PC-9 (cell line): Measurements from ENCODE around the gene ATP1B1. TPM values are rescaled to one million over a fixed set of nuclear protein-coding genes. Genes with fewer than 3 reads are reported as not detected.

Experiments
- BruUV-seq: library from RNA; stranded (reverse); fragments of 400-500 nt; replicated peaks from 2 replicates; lab custom pipeline; 2021; lab: Mats Ljungman, UMichigan
- CTCF ChIA-PET: fragments of 300-600 bp; sonication (Branson Sonifier 250); formaldehyde crosslinking; loops from one replicate; lab custom pipeline; 2022; ENCODE audit warnings: antibody characterized with exemption; lab: Charles Lee
- POLR2A ChIA-PET: fragments of 300-600 bp; sonication (Branson Sonifier 250); formaldehyde crosslinking; loops from one replicate; lab custom pipeline; 2022; ENCODE audit warnings: antibody characterized with exemption; ENCODE audit not compliant: unreplicated experiment; lab: Charles Lee
- DNase-seq, 2 experiments: peaks; one replicate each; pipeline versions ENCODE4 v3.0.0 to v3.0.0-alpha.2; 2015 to 2022; ENCODE audit warnings: mixed read lengths in 1 of 2
- H2AFZ ChIP-seq: fragments of 200-600 bp; sonication (generic); 2 replicates; pipeline ENCODE4 v1.8.1; 2017; ENCODE audit warnings: antibody characterized with exemption
- H3F3A ChIP-seq: fragments of 200-600 bp; sonication (generic); 2 replicates; pipeline ENCODE4 v1.8.1; 2017; ENCODE audit warnings: antibody characterized with exemption, mild to moderate bottlenecking, low read depth; ENCODE audit not compliant: insufficient read depth
- H3K27ac ChIP-seq: fragments of 200-600 bp; sonication (generic); 2 replicates; pipeline ENCODE4 v1.6.1; 2016; ENCODE audit warnings: mixed run types
- H3K27me3 ChIP-seq: fragments of 200-600 bp; sonication (generic); 2 replicates; pipeline ENCODE4 v1.6.1; 2016; ENCODE audit warnings: low read depth, mixed run types; ENCODE audit not compliant: insufficient read depth
- H3K36me3 ChIP-seq: fragments of 200-600 bp; sonication (generic); 2 replicates; pipeline ENCODE4 v1.6.1; 2016; ENCODE audit warnings: low read depth, mixed run types
- H3K4me1 ChIP-seq: fragments of 200-600 bp; sonication (generic); replicated peaks from 2 replicates; pipeline ENCODE4 v1.6.1; 2016; ENCODE audit warnings: mixed run types; ENCODE audit not compliant: insufficient read depth
- H3K4me2 ChIP-seq: fragments of 200-600 bp; sonication (generic); 2 replicates; pipeline ENCODE4 v1.6.1; 2017; ENCODE audit warnings: mixed run types
- H3K4me3 ChIP-seq: fragments of 200-600 bp; sonication (generic); 2 replicates; pipeline ENCODE4 v1.6.1; 2016; ENCODE audit warnings: mixed run types
- H3K79me2 ChIP-seq: fragments of 200-600 bp; sonication (generic); 2 replicates; pipeline ENCODE4 v1.6.1; 2017; ENCODE audit warnings: low read depth, mixed run types
- H3K9me2 ChIP-seq: fragments of 200-600 bp; sonication (generic); 2 replicates; pipeline ENCODE4 v1.8.1; 2017; ENCODE audit warnings: mild to moderate bottlenecking; ENCODE audit not compliant: insufficient read depth
- H3K9me3 ChIP-seq: fragments of 200-600 bp; sonication (generic); 2 replicates; pipeline ENCODE4 v1.8.1; 2016; ENCODE audit warnings: low read depth; ENCODE audit not compliant: insufficient read depth
- H4K20me1 ChIP-seq: fragments of 200-600 bp; sonication (generic); 2 replicates; pipeline ENCODE4 v1.8.1; 2017; ENCODE audit not compliant: insufficient read depth
- EZH2 ChIP-seq: fragments of 200-600 bp; sonication (generic); IDR thresholded peaks from 2 replicates; pipeline ENCODE4 v1.8.0; 2017; ENCODE audit warnings: antibody characterized with exemption, low read depth
- intact Hi-C: fragments of 100-400 bp; cut with micrococcal nuclease; formaldehyde crosslinking; loops from one replicate; pipeline ENCODE4 v1.10.0; 2022; ENCODE audit not compliant: unreplicated experiment
- total RNA-seq: library from RNA; stranded (reverse); gene quantifications from 2 replicates; pipeline ENCODE4 v1.2.3, GENCODE V29; 2021
- TF ChIP-seq, protein P1 (sequence below): fragments of 200-600 bp; sonication (generic); conservative IDR thresholded peaks from 2 replicates; pipeline ENCODE4 v1.6.1; 2017; ENCODE audit warnings: mixed run types, antibody characterized with exemption, mild to moderate bottlenecking, moderate library complexity

ATP1B1 gene
- total RNA-seq, 1 experiment from 2014 or later: 110 TPM

DNA sequence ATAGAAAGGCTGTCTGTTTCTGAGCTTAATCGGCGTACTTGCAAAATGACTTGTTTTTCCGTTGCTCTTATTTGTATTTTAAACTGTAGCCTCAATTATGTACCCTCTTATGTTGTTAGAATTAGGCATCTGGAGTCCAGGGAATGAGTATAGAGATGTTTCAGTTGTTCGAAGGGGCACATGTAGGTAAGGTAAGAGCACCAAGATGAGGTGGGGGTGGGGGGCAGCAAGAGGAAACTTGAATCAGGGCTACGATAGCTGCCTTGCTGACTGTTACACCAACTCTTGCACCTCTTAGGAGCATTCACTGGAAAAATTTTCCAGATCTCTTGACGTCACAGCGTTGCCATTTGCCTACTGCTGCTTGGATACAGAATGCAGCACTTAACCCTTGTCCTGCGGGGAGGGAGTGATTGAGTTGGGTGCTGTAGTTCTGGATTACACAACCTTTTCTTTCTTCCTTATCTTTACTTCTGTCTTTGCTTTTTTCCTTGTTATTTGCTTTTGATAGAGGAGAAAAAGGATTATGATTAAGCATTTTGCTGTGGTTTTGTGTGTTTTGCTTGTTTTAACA lies 3.2 kb downstream of the ATP1B1 start:
- intact Hi-C loops: loop anchor here (1.0 to 10.0 kb wide), 6 partner anchors 135 to 807 kb away; partner anchors contain the start of genes BLZF1 and NME7
- H3F3A ChIP-seq: peaks cover 46% of the 10 kb centered on the region
- DNase-seq: peak; percentile 63 to 91
- peak overlapping the region; percentile 30; the same call in 1 of the 2 replicates for H2AFZ ChIP-seq
- H3K27me3 ChIP-seq: no peaks in the 10 kb centered on the region
- POLR2A ChIA-PET: interaction anchor here (0.6 kb wide), 2 partner anchors 23 to 323 kb away, joined by 4 to 8 read pairs; no protein-coding TSS in a partner anchor
- H3K9me3 ChIP-seq: no peaks in the 10 kb centered on the region
- H3K4me2 ChIP-seq: peak overlapping the region; percentile 94
- no peak for TF ChIP-seq EZH2
- TF ChIP-seq, protein P1, sequence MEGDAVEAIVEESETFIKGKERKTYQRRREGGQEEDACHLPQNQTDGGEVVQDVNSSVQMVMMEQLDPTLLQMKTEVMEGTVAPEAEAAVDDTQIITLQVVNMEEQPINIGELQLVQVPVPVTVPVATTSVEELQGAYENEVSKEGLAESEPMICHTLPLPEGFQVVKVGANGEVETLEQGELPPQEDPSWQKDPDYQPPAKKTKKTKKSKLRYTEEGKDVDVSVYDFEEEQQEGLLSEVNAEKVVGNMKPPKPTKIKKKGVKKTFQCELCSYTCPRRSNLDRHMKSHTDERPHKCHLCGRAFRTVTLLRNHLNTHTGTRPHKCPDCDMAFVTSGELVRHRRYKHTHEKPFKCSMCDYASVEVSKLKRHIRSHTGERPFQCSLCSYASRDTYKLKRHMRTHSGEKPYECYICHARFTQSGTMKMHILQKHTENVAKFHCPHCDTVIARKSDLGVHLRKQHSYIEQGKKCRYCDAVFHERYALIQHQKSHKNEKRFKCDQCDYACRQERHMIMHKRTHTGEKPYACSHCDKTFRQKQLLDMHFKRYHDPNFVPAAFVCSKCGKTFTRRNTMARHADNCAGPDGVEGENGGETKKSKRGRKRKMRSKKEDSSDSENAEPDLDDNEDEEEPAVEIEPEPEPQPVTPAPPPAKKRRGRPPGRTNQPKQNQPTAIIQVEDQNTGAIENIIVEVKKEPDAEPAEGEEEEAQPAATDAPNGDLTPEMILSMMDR: no peak
- peaks cover 80% of the 10 kb centered on the region for H3K79me2 ChIP-seq
- H4K20me1 ChIP-seq: no peaks in the 10 kb centered on the region
- no TSS peak for BruUV-seq
- CTCF ChIA-PET: interaction anchor here (0.6 to 1.3 kb wide), 3 partner anchors 30 to 506 kb away, joined by 3 to 6 read pairs (median 3); no protein-coding TSS in a partner anchor
- H3K4me3 ChIP-seq: peak overlapping the region; percentile 99
- peak overlapping the region; percentile 83 for H3K27ac ChIP-seq
- peaks cover 63% of the 10 kb centered on the region for H3K4me1 ChIP-seq
- no peaks in the 10 kb centered on the region for H3K9me2 ChIP-seq
- peaks cover 27% of the 10 kb centered on the region for H3K36me3 ChIP-seq

DNA sequence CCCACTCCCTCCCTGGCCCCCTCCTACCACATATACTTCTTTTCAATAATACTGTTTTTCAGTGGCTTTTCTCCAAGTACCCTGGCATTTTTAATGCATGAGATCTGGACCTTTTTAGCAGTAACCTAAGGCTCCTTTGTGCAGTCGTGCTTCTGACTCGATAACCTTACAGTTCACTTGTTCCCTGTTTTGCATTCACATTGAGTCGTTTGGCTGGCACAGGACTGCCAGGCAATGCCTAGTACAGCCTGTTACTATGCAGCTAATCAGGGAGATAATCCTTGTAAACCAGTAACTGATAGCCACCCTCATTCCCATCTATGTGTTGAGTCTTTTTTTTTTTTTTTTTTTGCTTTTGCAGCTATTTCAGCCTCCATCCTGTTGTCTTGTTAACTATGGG lies 3.7 kb downstream of the ATP1B1 start:
- H3K4me1 ChIP-seq: peaks cover 57% of the 10 kb centered on the region
- intact Hi-C loops: no loop called here
- POLR2A ChIA-PET: interaction anchor here (0.6 kb wide), 2 partner anchors 133 to 323 kb away, joined by 3 to 8 read pairs; no protein-coding TSS in a partner anchor
- H2AFZ ChIP-seq: no peak overlapping the region
- TF ChIP-seq, protein P1: no peak
- TF ChIP-seq EZH2: no peak
- peaks cover 86% of the 10 kb centered on the region for H3K79me2 ChIP-seq
- no peaks in the 10 kb centered on the region for H3K27me3 ChIP-seq
- peak overlapping the region; percentile 99 for H3K4me3 ChIP-seq
- no peaks in the 10 kb centered on the region for H3K9me2 ChIP-seq
- H4K20me1 ChIP-seq: no peaks in the 10 kb centered on the region
- H3K36me3 ChIP-seq: peaks cover 28% of the 10 kb centered on the region
- H3K9me3 ChIP-seq: no peaks in the 10 kb centered on the region
- CTCF ChIA-PET: interaction anchor here (0.6 to 0.8 kb wide), 2 partner anchors 93 to 487 kb away, joined by 3 to 5 read pairs; no protein-coding TSS in a partner anchor
- peak overlapping the region; percentile 83 for H3K27ac ChIP-seq
- BruUV-seq: no TSS peak
- no peak for DNase-seq
- peaks cover 46% of the 10 kb centered on the region for H3F3A ChIP-seq
- peak overlapping the region; percentile 94 for H3K4me2 ChIP-seq

DNA sequence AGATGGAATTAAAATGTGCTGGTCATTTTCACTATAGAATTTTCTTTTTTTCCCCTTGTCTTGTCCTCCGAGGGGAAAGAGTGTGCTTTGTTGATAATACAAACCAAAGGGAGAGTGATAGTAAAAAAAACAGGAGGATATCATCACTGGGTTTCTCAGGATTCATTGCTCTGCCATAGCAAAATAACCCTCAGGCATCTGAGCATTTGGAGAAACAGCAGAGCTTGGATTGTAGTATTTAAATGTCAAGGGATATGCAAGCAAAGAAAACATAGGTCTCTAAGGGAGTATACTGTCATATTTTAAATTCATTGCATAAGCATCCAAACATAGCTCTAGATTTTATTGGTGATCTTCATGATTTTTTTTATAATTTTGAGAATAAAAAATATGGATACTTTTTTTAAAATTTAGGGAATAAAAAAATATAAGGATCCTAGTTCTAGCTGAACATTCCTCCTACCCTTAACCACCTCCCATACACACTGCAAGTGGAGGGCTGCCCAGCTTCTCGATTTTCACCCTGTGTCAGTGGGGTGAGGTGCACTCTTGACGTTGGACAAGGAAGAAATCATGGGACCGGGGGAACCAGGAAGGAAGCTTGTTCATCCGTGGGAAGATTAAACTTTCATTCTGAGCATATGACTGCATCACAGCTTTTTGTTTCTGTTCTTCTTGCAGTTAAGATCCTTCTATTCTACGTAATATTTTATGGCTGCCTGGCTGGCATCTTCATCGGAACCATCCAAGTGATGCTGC lies 4.4 kb downstream of the ATP1B1 start:
- Histone ChIP-seq H3K79me2 (peaks cover 93% of the 10 kb centered on the region), H3K36me3 (peaks cover 34% of the 10 kb centered on the region), H3K4me2 (peak overlapping the region; percentile 94), H2AFZ (no peak overlapping the region), H3K4me3 (peak overlapping the region; percentile 99), H3K9me3 (no peaks in the 10 kb centered on the region), H3K9me2 (no peaks in the 10 kb centered on the region), H3F3A (peaks cover 46% of the 10 kb centered on the region), H3K4me1 (peaks cover 55% of the 10 kb centered on the region), H3K27ac (peak overlapping the region; percentile 83), H4K20me1 (no peaks in the 10 kb centered on the region), H3K27me3 (no peaks in the 10 kb centered on the region)
- POLR2A ChIA-PET: interaction anchor here (0.6 kb wide), 2 partner anchors 134 to 409 kb away, joined by 3 read pairs; no protein-coding TSS in a partner anchor
- no TSS peak for BruUV-seq
- CTCF ChIA-PET: interaction anchor here (0.6 kb wide), 1 partner anchor 93 kb away, joined by 5 read pairs; no protein-coding TSS in a partner anchor
- intact Hi-C loops: no loop called here
- DNase-seq: peak in 1 of 2 experiments; percentile 46
- no peak for TF ChIP-seq EZH2
- TF ChIP-seq, protein P1: no peak
